ENCODE results near the gene FANK1. TPM values are rescaled to one million over a fixed set of nuclear protein-coding genes. Genes with fewer than 3 reads are reported as not detected.
"Not testable (repeated sequence)": the region's sequence is repeated elsewhere in the genome, so short reads cannot be mapped to it uniquely, and the experiment has no call there.

Gene FANK1
- 4.5 TPM for polyA plus RNA-seq (2013, experiment 1 of 2; ENCODE audit: insufficient read length)
- 4.0 TPM for polyA plus RNA-seq (2013, experiment 2 of 2; ENCODE audit: insufficient read length)

- peak; percentile 90 for DNase-seq
These were observed at the start of gene FANK1 for GRCh38 chr10:125896088-125896934. TSS of gene FANK1 (plus strand) at chr10:125896564. CDS start at chr10:125896643, 79 bp downstream.

- no peak for DNase-seq
These were observed 49.5 kb upstream of the FANK1 start for GRCh38 chr10:125846894-125847293.

GRCh38 chr10:125848371-125848770 lies 48.0 kb upstream of the FANK1 start:
- DNase-seq = no peak

- DNase-seq = no peak
These were observed 47.5 kb upstream of the FANK1 start for GRCh38 chr10:125848857-125849256.

GRCh38 chr10:125849448-125849847 lies 46.9 kb upstream of the FANK1 start:
- DNase-seq = no peak

GRCh38 chr10:125850766-125851731 lies 45.3 kb upstream of the FANK1 start:
- DNase-seq = no peak

GRCh38 chr10:125852487-125852886 lies 43.9 kb upstream of the FANK1 start:
- no peak for DNase-seq

GRCh38 chr10:125857185-125857760 lies 39.1 kb upstream of the FANK1 start:
- DNase-seq = no peak

GRCh38 chr10:125859128-125859817 lies 37.1 kb upstream of the FANK1 start:
- no peak for DNase-seq

GRCh38 chr10:125865120-125865519 lies 31.2 kb upstream of the FANK1 start:
- DNase-seq = no peak

- DNase-seq = no peak
These were observed 29.8 kb upstream of the FANK1 start for GRCh38 chr10:125866421-125867029.

- peak; percentile 40 for DNase-seq
These were observed 27.9 kb upstream of the FANK1 start for GRCh38 chr10:125868372-125868975.

GRCh38 chr10:125871338-125871737 lies 25.0 kb upstream of the FANK1 start:
- no peak for DNase-seq

GRCh38 chr10:125878957-125879835 lies 17.2 kb upstream of the FANK1 start:
- peak; percentile 78 for DNase-seq

- DNase-seq = no peak
These were observed 15.6 kb upstream of the FANK1 start for GRCh38 chr10:125880719-125881118.

- DNase-seq = no peak
These were observed 15.2 kb upstream of the FANK1 start, which contains the start of gene DHX32 for GRCh38 chr10:125881192-125881591. TSS of gene DHX32 (minus strand) at chr10:125881292. CDS start at chr10:125880824, 468 bp downstream.

GRCh38 chr10:125882596-125882995 lies 13.8 kb upstream of the FANK1 start:
- no peak for DNase-seq

- no peak for DNase-seq
These were observed 13.2 kb upstream of the FANK1 start for GRCh38 chr10:125883211-125883610.

- no peak for DNase-seq
These were observed 9.4 kb upstream of the FANK1 start for GRCh38 chr10:125886914-125887512.

GRCh38 chr10:125889441-125889840 lies 6.9 kb upstream of the FANK1 start:
- DNase-seq = not testable (repeated sequence)
